ENCODE measurements around the gene CDH13.

DNA sequence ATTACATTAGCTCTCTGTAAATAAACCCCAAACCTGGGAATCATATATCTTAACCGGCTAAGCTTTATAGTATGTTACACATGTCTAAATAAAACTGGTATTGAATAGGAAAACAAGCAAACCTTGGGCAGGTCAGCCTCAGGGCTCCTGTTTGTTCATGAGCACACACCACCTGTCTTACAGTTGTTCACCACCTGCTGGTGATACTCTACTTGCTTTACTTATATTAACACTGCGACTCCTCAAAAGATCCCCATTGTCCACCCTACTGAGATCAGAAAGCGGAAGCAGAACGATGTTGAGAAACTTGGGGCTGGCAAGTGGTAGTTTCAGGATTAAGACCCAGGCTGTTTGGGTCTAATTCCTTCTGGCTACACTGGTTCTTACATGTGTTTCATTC lies 16.4 kb downstream of the CDH13 start:
- TF ChIP-seq TAF1 (IDR thresholded peaks at IDR 0.05; ENCODE audit: low read depth) (no peak), RAD21 (conservative IDR thresholded peaks at IDR 0.05) (no peak), EP300 (conservative IDR thresholded peaks at IDR 0.05; ENCODE audit: poor library complexity, severe bottlenecking) (no peak), MXI1 (conservative IDR thresholded peaks at IDR 0.05; ENCODE audit: poor library complexity, severe bottlenecking) (no peak), SMC3 (conservative IDR thresholded peaks at IDR 0.05; ENCODE audit: poor library complexity) (no peak)
- TF ChIP-seq, protein P1, sequence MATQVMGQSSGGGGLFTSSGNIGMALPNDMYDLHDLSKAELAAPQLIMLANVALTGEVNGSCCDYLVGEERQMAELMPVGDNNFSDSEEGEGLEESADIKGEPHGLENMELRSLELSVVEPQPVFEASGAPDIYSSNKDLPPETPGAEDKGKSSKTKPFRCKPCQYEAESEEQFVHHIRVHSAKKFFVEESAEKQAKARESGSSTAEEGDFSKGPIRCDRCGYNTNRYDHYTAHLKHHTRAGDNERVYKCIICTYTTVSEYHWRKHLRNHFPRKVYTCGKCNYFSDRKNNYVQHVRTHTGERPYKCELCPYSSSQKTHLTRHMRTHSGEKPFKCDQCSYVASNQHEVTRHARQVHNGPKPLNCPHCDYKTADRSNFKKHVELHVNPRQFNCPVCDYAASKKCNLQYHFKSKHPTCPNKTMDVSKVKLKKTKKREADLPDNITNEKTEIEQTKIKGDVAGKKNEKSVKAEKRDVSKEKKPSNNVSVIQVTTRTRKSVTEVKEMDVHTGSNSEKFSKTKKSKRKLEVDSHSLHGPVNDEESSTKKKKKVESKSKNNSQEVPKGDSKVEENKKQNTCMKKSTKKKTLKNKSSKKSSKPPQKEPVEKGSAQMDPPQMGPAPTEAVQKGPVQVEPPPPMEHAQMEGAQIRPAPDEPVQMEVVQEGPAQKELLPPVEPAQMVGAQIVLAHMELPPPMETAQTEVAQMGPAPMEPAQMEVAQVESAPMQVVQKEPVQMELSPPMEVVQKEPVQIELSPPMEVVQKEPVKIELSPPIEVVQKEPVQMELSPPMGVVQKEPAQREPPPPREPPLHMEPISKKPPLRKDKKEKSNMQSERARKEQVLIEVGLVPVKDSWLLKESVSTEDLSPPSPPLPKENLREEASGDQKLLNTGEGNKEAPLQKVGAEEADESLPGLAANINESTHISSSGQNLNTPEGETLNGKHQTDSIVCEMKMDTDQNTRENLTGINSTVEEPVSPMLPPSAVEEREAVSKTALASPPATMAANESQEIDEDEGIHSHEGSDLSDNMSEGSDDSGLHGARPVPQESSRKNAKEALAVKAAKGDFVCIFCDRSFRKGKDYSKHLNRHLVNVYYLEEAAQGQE (IDR thresholded peaks at IDR 0.05; ENCODE audit: borderline replicate concordance) = no peak
- TF ChIP-seq, protein P2, sequence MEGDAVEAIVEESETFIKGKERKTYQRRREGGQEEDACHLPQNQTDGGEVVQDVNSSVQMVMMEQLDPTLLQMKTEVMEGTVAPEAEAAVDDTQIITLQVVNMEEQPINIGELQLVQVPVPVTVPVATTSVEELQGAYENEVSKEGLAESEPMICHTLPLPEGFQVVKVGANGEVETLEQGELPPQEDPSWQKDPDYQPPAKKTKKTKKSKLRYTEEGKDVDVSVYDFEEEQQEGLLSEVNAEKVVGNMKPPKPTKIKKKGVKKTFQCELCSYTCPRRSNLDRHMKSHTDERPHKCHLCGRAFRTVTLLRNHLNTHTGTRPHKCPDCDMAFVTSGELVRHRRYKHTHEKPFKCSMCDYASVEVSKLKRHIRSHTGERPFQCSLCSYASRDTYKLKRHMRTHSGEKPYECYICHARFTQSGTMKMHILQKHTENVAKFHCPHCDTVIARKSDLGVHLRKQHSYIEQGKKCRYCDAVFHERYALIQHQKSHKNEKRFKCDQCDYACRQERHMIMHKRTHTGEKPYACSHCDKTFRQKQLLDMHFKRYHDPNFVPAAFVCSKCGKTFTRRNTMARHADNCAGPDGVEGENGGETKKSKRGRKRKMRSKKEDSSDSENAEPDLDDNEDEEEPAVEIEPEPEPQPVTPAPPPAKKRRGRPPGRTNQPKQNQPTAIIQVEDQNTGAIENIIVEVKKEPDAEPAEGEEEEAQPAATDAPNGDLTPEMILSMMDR (IDR thresholded peaks at IDR 0.05; ENCODE audit: poor library complexity, severe bottlenecking) = no peak

All from neural cell (in vitro differentiated cells).